AG10803 (cell line): Measurements from ENCODE around the gene STIL.
"Not testable (repeated sequence)": the region's sequence is repeated elsewhere in the genome, so short reads cannot be mapped to it uniquely, and the experiment has no call there.

Experiments
- DNase-seq: peaks from one replicate; pipeline ENCODE4 v3.0.0; 2010; ENCODE audit warnings: low read depth
- H3K4me3 ChIP-seq: 2 replicates; pipeline ENCODE4 v1.5.1; 2011; ENCODE audit warnings: mild to moderate bottlenecking, low read length, control low read depth
- TF ChIP-seq, protein P1 (sequence below): conservative IDR thresholded peaks from 2 replicates; pipeline ENCODE4 v1.5.1; 2011; ENCODE audit warnings: mild to moderate bottlenecking, low read length, control low read depth, inconsistent platforms

STIL gene

DNA sequence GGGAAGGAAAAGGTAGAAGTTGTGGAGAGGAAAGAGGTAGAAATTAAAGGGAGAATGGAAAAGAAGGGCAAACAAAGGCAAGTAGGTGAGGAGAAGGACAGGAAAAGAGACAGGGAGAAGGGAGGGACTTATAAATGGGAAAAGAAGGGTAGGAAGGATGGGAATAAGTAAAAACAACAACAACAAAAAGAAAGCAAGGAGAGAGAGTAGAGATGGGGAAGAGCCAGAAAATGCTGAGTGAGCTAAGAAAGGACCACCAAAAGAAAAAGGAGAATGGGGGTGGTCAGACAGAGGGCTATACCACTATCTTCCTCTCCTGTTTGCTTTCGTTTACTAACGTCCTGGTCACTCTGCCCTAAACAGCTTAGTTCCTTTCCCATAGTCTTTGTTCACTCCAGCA lies 17.9 kb upstream of the STIL start:
- TF ChIP-seq, protein P1, sequence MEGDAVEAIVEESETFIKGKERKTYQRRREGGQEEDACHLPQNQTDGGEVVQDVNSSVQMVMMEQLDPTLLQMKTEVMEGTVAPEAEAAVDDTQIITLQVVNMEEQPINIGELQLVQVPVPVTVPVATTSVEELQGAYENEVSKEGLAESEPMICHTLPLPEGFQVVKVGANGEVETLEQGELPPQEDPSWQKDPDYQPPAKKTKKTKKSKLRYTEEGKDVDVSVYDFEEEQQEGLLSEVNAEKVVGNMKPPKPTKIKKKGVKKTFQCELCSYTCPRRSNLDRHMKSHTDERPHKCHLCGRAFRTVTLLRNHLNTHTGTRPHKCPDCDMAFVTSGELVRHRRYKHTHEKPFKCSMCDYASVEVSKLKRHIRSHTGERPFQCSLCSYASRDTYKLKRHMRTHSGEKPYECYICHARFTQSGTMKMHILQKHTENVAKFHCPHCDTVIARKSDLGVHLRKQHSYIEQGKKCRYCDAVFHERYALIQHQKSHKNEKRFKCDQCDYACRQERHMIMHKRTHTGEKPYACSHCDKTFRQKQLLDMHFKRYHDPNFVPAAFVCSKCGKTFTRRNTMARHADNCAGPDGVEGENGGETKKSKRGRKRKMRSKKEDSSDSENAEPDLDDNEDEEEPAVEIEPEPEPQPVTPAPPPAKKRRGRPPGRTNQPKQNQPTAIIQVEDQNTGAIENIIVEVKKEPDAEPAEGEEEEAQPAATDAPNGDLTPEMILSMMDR = no peak
- DNase-seq = no peak
- H3K4me3 ChIP-seq = no peak overlapping the region

- DNase-seq = no peak
- TF ChIP-seq, protein P1 = no peak
Measured at GRCh38 chr1:47330212-47330611, 16.3 kb upstream of the STIL start.

DNA sequence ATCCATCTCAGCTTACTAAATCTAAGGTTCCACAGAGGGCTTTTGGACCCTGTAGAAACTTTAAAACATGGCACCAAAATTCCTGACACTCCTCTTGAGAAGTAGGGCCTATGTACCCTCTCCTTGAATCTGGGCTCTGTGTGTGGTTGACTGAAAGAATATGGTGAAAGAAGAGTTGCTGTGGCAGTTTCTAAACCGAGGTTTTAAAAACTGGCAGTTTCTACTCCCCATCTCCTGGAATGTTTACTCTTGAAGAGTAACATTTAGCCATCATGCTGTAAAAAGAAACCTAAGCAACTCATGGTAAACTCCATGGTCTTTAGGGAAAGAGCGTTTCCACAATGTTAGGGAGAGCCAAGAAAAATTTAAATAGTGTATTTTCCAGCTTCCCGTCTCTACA lies 15.0 kb upstream of the STIL start:
- no peak overlapping the region for H3K4me3 ChIP-seq
- TF ChIP-seq, protein P1 = no peak
- no peak for DNase-seq

More at GRCh38 chr1:47330212-47330611, 16.3 kb upstream of the STIL start:
- no peak overlapping the region for H3K4me3 ChIP-seq

DNA sequence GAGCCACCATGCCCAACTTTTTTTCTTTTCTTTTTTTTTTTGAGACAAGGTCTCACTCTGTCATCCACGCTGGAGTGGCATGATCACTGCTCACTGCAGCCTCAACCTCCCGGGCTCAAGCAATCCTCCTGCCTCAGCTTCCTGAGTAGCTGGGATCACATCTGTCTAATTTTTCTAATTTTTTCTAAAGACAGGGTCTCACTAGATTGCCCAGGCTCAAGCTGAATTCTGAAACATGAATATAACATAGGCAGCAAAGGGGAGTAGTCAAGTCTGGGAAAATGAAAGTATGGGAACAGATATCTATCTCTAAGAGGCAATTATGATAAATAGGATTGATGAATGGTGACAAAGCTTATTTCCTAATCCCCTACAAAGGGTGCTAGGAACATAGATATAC lies 12.3 kb upstream of the STIL start:
- DNase-seq = no peak
- TF ChIP-seq, protein P1 = no peak
- H3K4me3 ChIP-seq = no peak overlapping the region

- TF ChIP-seq, protein P1 = no peak
- H3K4me3 ChIP-seq = no peak overlapping the region
- DNase-seq = no peak
Measured at GRCh38 chr1:47325528-47325927, 11.6 kb upstream of the STIL start.

DNA sequence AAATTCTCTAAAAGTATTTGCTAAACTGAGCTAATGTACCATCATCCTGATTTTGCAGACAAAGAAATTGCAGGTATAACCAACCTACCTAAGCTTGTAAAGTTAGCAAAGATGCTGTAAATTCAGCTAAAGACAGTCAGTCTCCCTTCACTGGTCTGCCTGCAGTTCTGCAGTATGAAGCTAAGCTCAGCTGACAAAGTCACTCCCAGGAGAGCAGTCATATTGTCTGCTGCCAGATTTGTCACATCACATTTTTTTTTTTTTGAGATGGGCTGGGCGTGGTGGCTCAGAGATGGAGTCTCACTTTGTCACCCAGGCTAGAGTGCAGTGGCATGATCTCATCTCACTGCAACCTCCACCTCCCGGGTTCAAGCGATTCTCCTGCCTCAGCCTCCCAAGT lies 10.7 kb upstream of the STIL start:
- TF ChIP-seq, protein P1 = no peak
- no peak for DNase-seq
- H3K4me3 ChIP-seq = no peak overlapping the region

DNA sequence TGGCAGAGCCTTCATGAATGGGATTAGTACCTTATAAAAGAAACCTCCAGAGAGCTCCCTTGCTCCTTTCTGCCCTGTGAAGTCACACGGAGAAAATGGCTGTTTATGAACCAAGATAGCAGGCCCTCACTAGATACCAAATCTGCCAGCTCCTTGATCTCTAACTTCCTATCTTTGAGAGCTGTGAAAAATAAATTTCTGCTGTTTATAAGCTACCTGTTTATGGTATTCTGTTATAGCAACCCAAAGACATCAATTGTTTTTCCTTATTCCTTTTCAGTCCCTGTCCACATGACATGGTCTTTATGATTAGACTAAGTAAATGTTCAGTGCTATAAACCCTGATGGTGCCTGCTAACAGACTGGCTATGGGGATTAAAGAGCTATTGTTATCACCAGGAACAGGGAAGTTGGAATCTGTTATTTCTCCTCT lies 9.7 kb upstream of the STIL start:
- TF ChIP-seq, protein P1 = no peak
- DNase-seq = no peak
- no peak overlapping the region for H3K4me3 ChIP-seq

- not testable (repeated sequence) for DNase-seq, H3K4me3 ChIP-seq
Measured at GRCh38 chr1:47319968-47320367, 6.0 kb upstream of the STIL start.
